Measurements from ENCODE around the gene WIZ. TPM values are rescaled to one million over a fixed set of nuclear protein-coding genes. Genes with fewer than 3 reads are reported as not detected.
A peak's percentile ranks its signal among the peaks of the same experiment; 100 is the strongest.

The WIZ gene
- total RNA-seq, 6 donors from 2014 or later = 28.7 to 112 (median 40.8) TPM

GRCh38 chr19:15404780-15405211, 45.0 kb downstream of the WIZ start:
- H3K27ac ChIP-seq = peak overlapping the region in 1 of 4 donors; percentile 32

DNA sequence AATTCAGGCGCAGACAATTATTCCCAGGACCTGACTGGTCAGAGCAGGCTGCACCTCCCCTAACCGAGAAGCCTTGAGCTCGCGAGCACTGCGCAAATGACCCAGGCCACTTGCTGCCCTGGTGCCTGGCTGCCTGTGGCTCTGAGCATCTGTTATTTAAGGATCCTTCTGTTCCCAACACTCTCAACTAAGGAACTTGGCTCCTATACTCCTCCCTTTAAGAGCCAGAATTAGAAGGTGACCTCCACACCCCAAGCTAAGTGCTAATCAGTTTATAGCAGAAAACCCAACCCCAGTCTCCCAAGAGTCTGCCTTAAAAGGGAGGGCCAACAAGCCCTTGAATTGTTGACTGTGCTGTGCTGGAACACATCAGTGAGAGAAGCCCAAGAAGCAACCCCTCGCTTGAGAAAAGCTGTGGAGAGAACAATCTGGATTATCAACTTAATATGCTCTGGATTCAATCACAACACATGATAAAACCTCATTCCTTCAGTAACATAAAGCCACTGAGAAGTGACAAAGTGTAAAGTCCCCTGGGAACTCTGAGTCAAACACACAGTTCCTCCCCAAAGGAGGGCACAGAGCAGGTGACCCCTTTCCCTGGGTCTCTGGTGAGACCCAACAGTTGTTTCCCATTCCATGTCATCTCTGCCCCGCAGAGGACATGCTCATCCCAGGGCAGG, 45.5 kb downstream of the WIZ start:
- WGBS, 2 donors = 62 to 71% methylated on average over 7 of the region's 7 CpGs
- Histone ChIP-seq H3K36me3 (peaks cover 12 to 64% (median 39%) of the 10 kb centered on the region in 4 donors), H3K9me3 (no peaks in the 10 kb centered on the region), H3K27me3 (no peaks in the 10 kb centered on the region), H3K27ac (peak overlapping the region in 3 of 4 donors; percentile 14 to 35 (median 32)), H3K4me1 (peaks cover 22 to 37% (median 29%) of the 10 kb centered on the region in 4 donors), H3K4me3 (no peak overlapping the region)
- no peak for ATAC-seq (ENCODE audit: low FRiP score in 2 of 2)
- peak; percentile 24 to 44 for DNase-seq
- TF ChIP-seq POLR2A (IDR thresholded peaks at IDR 0.05) = no peak
- no peak for TF ChIP-seq EP300 (IDR thresholded peaks at IDR 0.05)
- no peak for TF ChIP-seq POLR2AphosphoS5 (IDR thresholded peaks at IDR 0.05)
- no peak for TF ChIP-seq CTCF (IDR thresholded peaks at IDR 0.05)

More at GRCh38 chr19:15404780-15405211, 45.0 kb downstream of the WIZ start:
- ATAC-seq (ENCODE audit: low FRiP score in 2 of 2) = no peak
- WGBS, 2 donors = 50 to 75% methylated on average over 3 of the region's 3 CpGs
- H3K9me3 ChIP-seq = no peaks in the 10 kb centered on the region
- peaks cover 22 to 37% (median 29%) of the 10 kb centered on the region in 4 donors for H3K4me1 ChIP-seq
- DNase-seq = no peak
- H3K4me3 ChIP-seq = no peak overlapping the region
- no peaks in the 10 kb centered on the region for H3K27me3 ChIP-seq
- peaks cover 6 to 64% (median 37%) of the 10 kb centered on the region in 4 donors for H3K36me3 ChIP-seq
- TF ChIP-seq CTCF (IDR thresholded peaks at IDR 0.05) (no peak), POLR2A (IDR thresholded peaks at IDR 0.05) (no peak), POLR2AphosphoS5 (IDR thresholded peaks at IDR 0.05) (no peak), EP300 (IDR thresholded peaks at IDR 0.05) (no peak)

DNA sequence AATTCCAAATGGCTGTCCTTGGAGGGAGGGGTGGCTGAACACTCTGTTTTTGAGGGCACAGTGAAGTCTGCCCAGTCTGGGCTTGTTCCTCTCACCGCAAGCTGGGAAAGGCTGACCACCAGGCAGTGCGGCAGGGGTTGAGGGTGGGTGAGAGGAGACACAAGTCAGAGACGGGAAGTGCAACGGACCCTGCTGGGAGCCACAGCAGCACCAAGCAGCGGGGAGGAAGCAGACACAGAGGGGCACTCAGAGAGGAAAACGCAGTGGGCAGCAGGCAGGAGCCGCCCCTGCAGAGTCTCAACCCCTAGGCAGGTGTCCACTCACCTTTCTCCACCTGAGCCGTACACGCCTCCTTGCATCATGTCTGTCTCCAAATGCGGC, 46.6 kb downstream of the WIZ start:
- Histone ChIP-seq H3K27me3 (no peaks in the 10 kb centered on the region), H3K4me3 (no peak overlapping the region), H3K4me1 (peaks cover 22 to 37% (median 29%) of the 10 kb centered on the region in 4 donors), H3K9me3 (no peaks in the 10 kb centered on the region), H3K36me3 (peaks cover 23 to 68% (median 50%) of the 10 kb centered on the region in 4 donors), H3K27ac (no peak overlapping the region)
- WGBS, 2 donors = 86 to 93% methylated on average over 10 of the region's 10 CpGs
- DNase-seq (peak in 1 of 2 donors; percentile 41), ATAC-seq (ENCODE audit: low FRiP score in 2 of 2) (no peak)
- no peak for TF ChIP-seq POLR2A (IDR thresholded peaks at IDR 0.05)
- TF ChIP-seq CTCF (IDR thresholded peaks at IDR 0.05) = no peak
- TF ChIP-seq POLR2AphosphoS5 (IDR thresholded peaks at IDR 0.05) = no peak
- TF ChIP-seq EP300 (IDR thresholded peaks at IDR 0.05) = no peak

DNA sequence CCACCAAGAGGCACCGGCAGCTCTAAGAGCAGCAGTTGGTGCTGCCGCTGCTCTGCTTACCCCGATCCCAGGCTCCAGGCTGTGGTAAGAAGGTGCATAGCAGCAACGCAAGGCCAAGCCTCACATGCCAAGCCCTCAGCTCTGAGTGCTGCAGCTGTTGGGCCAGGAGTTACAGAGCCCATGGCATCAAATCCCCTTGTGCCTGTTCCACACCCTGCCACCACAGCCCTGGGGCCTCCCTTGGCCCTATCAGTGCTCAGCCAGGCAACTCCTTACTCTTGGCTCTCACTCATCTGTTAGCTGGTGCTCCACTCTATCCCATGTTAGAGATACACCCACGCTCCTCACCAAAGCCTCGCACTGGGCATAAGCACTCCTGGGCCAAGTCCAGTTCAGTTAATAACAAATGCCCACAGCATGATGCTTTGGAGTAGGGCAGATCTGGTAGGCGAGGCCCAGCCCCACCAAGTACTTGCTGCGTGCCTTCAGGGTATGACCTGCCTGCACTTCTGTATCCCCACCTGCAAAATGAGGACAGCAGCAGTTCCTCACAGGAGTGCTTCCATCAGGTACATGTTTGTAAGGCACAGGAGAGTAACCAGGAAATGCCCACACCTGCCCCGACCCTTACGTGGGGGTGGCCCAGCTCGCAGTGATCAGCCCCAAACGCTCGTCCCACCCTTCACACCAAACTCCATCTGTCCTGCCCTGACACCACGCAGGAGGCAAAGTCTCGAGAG, 47.2 kb downstream of the WIZ start:
- no peaks in the 10 kb centered on the region for H3K9me3 ChIP-seq
- 86 to 90% methylated on average over 10 to 13 of the region's 15 CpGs for WGBS, 2 donors
- H3K4me1 ChIP-seq = peaks cover 22 to 37% (median 27%) of the 10 kb centered on the region in 4 donors
- H3K4me3 ChIP-seq = no peak overlapping the region
- H3K27ac ChIP-seq = no peak overlapping the region
- ATAC-seq (ENCODE audit: low FRiP score in 2 of 2) (no peak), DNase-seq (peak in 1 of 2 donors; percentile 21)
- H3K36me3 ChIP-seq = peaks cover 29 to 68% (median 55%) of the 10 kb centered on the region in 4 donors
- H3K27me3 ChIP-seq = no peaks in the 10 kb centered on the region
- TF ChIP-seq POLR2A (IDR thresholded peaks at IDR 0.05) (no peak), EP300 (IDR thresholded peaks at IDR 0.05) (no peak), CTCF (IDR thresholded peaks at IDR 0.05) (no peak), POLR2AphosphoS5 (IDR thresholded peaks at IDR 0.05) (no peak)
